SK-N-SH treated with all-trans-retinoic acid at 6 μM for 48 hours (cell line): ENCODE data around the gene FLT3LG.
A peak's percentile ranks its signal among the peaks of the same experiment; 100 is the strongest.

ENCODE experiments used
- ATAC-seq: fragments of 200-7000 bp; cut with Tn5 transposase; 3 replicates; pipeline ENCODE4 v1.9.1; 2020; ENCODE audit warnings: mild to moderate bottlenecking, moderate library complexity
- BACH2 ChIP-seq: fragments of 250-450 bp; sonication (Bioruptor Pico); IDR thresholded peaks from 2 replicates; pipeline ENCODE4 v1.9.0; 2021; ENCODE audit warnings: mild to moderate bottlenecking, borderline replicate concordance
- CREB5 ChIP-seq: fragments of 250-450 bp; sonication (Bioruptor Pico); IDR thresholded peaks from 2 replicates; pipeline ENCODE4 v1.5.1; 2020; ENCODE audit warnings: low read depth, mild to moderate bottlenecking, moderate library complexity
- CSDC2 ChIP-seq: fragments of 250-450 bp; sonication (Bioruptor Pico); IDR thresholded peaks from 2 replicates; pipeline ENCODE4 v1.5.0; 2020; ENCODE audit warnings: mild to moderate bottlenecking, moderate library complexity
- ESRRG ChIP-seq: fragments of 250-450 bp; sonication (Bioruptor Pico); IDR thresholded peaks from 2 replicates; pipeline ENCODE4 v1.6.1; 2021; ENCODE audit warnings: mild to moderate bottlenecking
- GLIS3 ChIP-seq: fragments of 250-450 bp; sonication (Bioruptor Pico); IDR thresholded peaks from 2 replicates; pipeline ENCODE4 v1.5.0; 2020; ENCODE audit warnings: mild to moderate bottlenecking, moderate library complexity
- ISL1 ChIP-seq: fragments of 250-450 bp; sonication (Bioruptor Pico); IDR thresholded peaks from 2 replicates; pipeline ENCODE4 v2.1.2; 2022; ENCODE audit warnings: mild to moderate bottlenecking, moderate library complexity
- OSR1 ChIP-seq: fragments of 250-450 bp; sonication (Bioruptor Pico); IDR thresholded peaks from 2 replicates; pipeline ENCODE4 v1.8.0; 2022; ENCODE audit warnings: moderate library complexity, mild to moderate bottlenecking, inconsistent platforms
- PATZ1 ChIP-seq: fragments of 250-450 bp; sonication (Bioruptor Pico); IDR thresholded peaks from 2 replicates; pipeline ENCODE4 v1.8.0; 2020; ENCODE audit warnings: mild to moderate bottlenecking, moderate library complexity, borderline replicate concordance
- POU6F1 ChIP-seq: fragments of 250-450 bp; sonication (Bioruptor Pico); IDR thresholded peaks from 2 replicates; pipeline ENCODE4 v1.8.0; 2021; ENCODE audit warnings: low read depth, mild to moderate bottlenecking, moderate library complexity, borderline replicate concordance
- PPARA ChIP-seq: fragments of 250-450 bp; sonication (Bioruptor Pico); IDR thresholded peaks from 2 replicates; pipeline ENCODE4 v1.5.0; 2020; ENCODE audit warnings: mild to moderate bottlenecking, borderline replicate concordance
- SNAI2 ChIP-seq: fragments of 250-450 bp; sonication (Bioruptor Pico); IDR thresholded peaks from 2 replicates; pipeline ENCODE4 v1.5.0; 2020; ENCODE audit warnings: mild to moderate bottlenecking, moderate library complexity
- TCF4 ChIP-seq: fragments of 250-450 bp; sonication (Bioruptor Pico); IDR thresholded peaks from 2 replicates; pipeline ENCODE4 v1.8.0; 2021; ENCODE audit warnings: mild to moderate bottlenecking, moderate library complexity, borderline replicate concordance
- TOX ChIP-seq: fragments of 250-450 bp; sonication (Bioruptor Pico); IDR thresholded peaks from 2 replicates; pipeline ENCODE4 v1.8.0; 2021; ENCODE audit warnings: mild to moderate bottlenecking, moderate library complexity, borderline replicate concordance
- ZC3H10 ChIP-seq: fragments of 250-450 bp; sonication (Bioruptor Pico); IDR thresholded peaks from 2 replicates; pipeline ENCODE4 v1.5.1; 2021; ENCODE audit warnings: mild to moderate bottlenecking, moderate library complexity
- ZFP3 ChIP-seq: fragments of 250-450 bp; sonication (Bioruptor Pico); IDR thresholded peaks from 2 replicates; pipeline ENCODE4 v1.5.0; 2020; ENCODE audit warnings: mild to moderate bottlenecking, moderate library complexity
- ZFP30 ChIP-seq: fragments of 450-650 bp; formaldehyde crosslinking; IDR thresholded peaks from 2 replicates; pipeline ENCODE4 v1.5.0; 2022; ENCODE audit warnings: mild to moderate bottlenecking, moderate library complexity
- ZNF565 ChIP-seq: fragments of 450-650 bp; formaldehyde crosslinking; conservative IDR thresholded peaks from 2 replicates; pipeline ENCODE4 v1.5.0; 2020; ENCODE audit warnings: low read depth, mild to moderate bottlenecking, moderate library complexity
- ZNF70 ChIP-seq: fragments of 450-650 bp; formaldehyde crosslinking; IDR thresholded peaks from 2 replicates; pipeline ENCODE4 v1.5.0; 2020; ENCODE audit warnings: mild to moderate bottlenecking, moderate library complexity
- ZNF8 ChIP-seq: fragments of 450-650 bp; formaldehyde crosslinking; IDR thresholded peaks from 2 replicates; pipeline ENCODE4 v1.5.0; 2020; ENCODE audit warnings: mild to moderate bottlenecking, moderate library complexity
- TF ChIP-seq, protein P1 (sequence below): fragments of 250-450 bp; sonication (Bioruptor Pico); IDR thresholded peaks from 2 replicates; pipeline ENCODE4 v1.5.1; 2021; ENCODE audit warnings: mild to moderate bottlenecking, moderate library complexity
- TF ChIP-seq, protein P2 (sequence below): fragments of 250-450 bp; sonication (Bioruptor Pico); IDR thresholded peaks from 2 replicates; pipeline ENCODE4 v1.5.0; 2020; ENCODE audit warnings: mild to moderate bottlenecking, moderate library complexity

The FLT3LG gene

DNA sequence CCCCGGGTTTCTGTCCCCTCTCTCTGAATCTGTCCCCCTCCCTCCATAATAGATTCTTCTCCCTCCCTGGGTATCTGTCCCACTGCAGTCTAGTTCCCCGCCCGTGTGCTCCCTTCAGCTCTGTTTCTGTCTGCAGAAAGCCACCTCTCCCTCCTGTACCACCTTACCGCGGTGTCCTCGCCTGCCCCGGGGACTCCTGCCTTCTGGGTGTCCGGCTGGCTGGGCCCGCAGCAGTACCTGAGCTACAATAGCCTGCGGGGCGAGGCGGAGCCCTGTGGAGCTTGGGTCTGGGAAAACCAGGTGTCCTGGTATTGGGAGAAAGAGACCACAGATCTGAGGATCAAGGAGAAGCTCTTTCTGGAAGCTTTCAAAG, 39.7 kb downstream of the FLT3LG start:
- ATAC-seq, result peak; percentile 20
- TF ChIP-seq POU6F1 (CRISPR knock-in tag), result no peak
- no peak for TF ChIP-seq ZNF70
- TF ChIP-seq BACH2, result no peak
- TF ChIP-seq, protein P1, sequence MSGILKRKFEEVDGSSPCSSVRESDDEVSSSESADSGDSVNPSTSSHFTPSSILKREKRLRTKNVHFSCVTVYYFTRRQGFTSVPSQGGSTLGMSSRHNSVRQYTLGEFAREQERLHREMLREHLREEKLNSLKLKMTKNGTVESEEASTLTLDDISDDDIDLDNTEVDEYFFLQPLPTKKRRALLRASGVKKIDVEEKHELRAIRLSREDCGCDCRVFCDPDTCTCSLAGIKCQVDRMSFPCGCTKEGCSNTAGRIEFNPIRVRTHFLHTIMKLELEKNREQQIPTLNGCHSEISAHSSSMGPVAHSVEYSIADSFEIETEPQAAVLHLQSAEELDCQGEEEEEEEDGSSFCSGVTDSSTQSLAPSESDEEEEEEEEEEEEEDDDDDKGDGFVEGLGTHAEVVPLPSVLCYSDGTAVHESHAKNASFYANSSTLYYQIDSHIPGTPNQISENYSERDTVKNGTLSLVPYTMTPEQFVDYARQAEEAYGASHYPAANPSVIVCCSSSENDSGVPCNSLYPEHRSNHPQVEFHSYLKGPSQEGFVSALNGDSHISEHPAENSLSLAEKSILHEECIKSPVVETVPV (CRISPR knock-in tag), result no peak
- TF ChIP-seq ESRRG (CRISPR knock-in tag), result no peak
- no peak for TF ChIP-seq ISL1 (CRISPR knock-in tag)
- TF ChIP-seq, all 23 proteins: peak for 0

DNA sequence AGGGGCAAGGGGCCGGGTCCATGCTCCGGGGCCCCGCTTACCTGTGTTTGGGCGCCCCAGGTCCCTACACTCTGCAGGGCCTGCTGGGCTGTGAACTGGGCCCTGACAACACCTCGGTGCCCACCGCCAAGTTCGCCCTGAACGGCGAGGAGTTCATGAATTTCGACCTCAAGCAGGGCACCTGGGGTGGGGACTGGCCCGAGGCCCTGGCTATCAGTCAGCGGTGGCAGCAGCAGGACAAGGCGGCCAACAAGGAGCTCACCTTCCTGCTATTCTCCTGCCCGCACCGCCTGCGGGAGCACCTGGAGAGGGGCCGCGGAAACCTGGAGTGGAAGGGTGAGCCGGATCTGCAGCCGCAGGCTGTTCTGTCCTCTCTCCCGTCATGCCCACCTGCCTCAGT, 40.1 kb downstream of the FLT3LG start:
- no peak for ATAC-seq
- TF ChIP-seq ZNF70 (no peak), POU6F1 (CRISPR knock-in tag) (no peak), ZNF565 (CRISPR knock-in tag) (no peak), ESRRG (CRISPR knock-in tag) (no peak), ZC3H10 (CRISPR knock-in tag) (no peak), PATZ1 (CRISPR knock-in tag) (no peak), GLIS3 (no peak), CSDC2 (no peak), ZNF8 (no peak), CREB5 (CRISPR knock-in tag) (no peak)
- TF ChIP-seq, protein P1 (CRISPR knock-in tag), result no peak

GRCh38 chr19:49515767-49516166, 41.8 kb downstream of the FLT3LG start:
- ATAC-seq, result no peak
- no peak for TF ChIP-seq ZFP3 (CRISPR knock-in tag)
- TF ChIP-seq PPARA (CRISPR knock-in tag), result no peak
- no peak for TF ChIP-seq TOX (CRISPR knock-in tag)
- no peak for TF ChIP-seq OSR1 (CRISPR knock-in tag)
- TF ChIP-seq ISL1 (CRISPR knock-in tag), result no peak
- no peak for TF ChIP-seq BACH2
- no peak for TF ChIP-seq ZFP30 (CRISPR knock-in tag)
- TF ChIP-seq ZNF565 (CRISPR knock-in tag), result no peak
- TF ChIP-seq SNAI2 (CRISPR knock-in tag), result no peak
- TF ChIP-seq, all 23 proteins: peak for 0

GRCh38 chr19:49518033-49518432, 44.0 kb downstream of the FLT3LG start:
- ATAC-seq, result no peak
- TF ChIP-seq ESRRG (CRISPR knock-in tag) (no peak), POU6F1 (CRISPR knock-in tag) (no peak), PPARA (CRISPR knock-in tag) (no peak), ZFP30 (CRISPR knock-in tag) (no peak), ZFP3 (CRISPR knock-in tag) (no peak), CSDC2 (no peak), TCF4 (CRISPR knock-in tag) (no peak), SNAI2 (CRISPR knock-in tag) (no peak), ZC3H10 (CRISPR knock-in tag) (no peak), ISL1 (CRISPR knock-in tag) (no peak), ZNF70 (no peak), OSR1 (CRISPR knock-in tag) (no peak), ZNF565 (CRISPR knock-in tag) (no peak)
- TF ChIP-seq, protein P2, sequence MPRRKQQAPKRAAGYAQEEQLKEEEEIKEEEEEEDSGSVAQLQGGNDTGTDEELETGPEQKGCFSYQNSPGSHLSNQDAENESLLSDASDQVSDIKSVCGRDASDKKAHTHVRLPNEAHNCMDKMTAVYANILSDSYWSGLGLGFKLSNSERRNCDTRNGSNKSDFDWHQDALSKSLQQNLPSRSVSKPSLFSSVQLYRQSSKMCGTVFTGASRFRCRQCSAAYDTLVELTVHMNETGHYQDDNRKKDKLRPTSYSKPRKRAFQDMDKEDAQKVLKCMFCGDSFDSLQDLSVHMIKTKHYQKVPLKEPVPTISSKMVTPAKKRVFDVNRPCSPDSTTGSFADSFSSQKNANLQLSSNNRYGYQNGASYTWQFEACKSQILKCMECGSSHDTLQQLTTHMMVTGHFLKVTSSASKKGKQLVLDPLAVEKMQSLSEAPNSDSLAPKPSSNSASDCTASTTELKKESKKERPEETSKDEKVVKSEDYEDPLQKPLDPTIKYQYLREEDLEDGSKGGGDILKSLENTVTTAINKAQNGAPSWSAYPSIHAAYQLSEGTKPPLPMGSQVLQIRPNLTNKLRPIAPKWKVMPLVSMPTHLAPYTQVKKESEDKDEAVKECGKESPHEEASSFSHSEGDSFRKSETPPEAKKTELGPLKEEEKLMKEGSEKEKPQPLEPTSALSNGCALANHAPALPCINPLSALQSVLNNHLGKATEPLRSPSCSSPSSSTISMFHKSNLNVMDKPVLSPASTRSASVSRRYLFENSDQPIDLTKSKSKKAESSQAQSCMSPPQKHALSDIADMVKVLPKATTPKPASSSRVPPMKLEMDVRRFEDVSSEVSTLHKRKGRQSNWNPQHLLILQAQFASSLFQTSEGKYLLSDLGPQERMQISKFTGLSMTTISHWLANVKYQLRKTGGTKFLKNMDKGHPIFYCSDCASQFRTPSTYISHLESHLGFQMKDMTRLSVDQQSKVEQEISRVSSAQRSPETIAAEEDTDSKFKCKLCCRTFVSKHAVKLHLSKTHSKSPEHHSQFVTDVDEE (CRISPR knock-in tag), result no peak
